ENCODE data around the gene XPC.

DNA sequence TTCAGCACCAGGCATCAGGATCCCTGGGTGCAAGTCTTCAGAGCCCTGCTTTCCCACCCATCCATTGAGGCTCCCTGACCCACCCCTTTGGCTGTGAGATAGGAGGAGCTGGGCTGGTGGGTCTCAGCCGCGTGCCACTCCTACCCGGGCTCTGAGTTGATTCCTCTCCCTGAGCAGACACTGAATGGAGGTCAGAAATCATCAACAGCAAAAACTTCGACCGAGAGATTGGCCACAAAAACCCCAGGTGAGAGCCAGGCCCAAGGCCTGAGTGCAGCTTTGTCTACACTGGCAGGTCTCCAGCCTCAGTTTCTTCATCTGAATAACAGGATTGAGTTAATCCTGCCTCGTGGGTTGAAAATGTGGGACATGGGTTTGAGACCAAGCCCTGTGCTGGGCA lies 45.7 kb downstream of the XPC start:
- no peak for TF ChIP-seq ARNT (IDR thresholded peaks at IDR 0.05)
- TF ChIP-seq BHLHE40 (IDR thresholded peaks at IDR 0.05; ENCODE audit: borderline replicate concordance) = no peak
- TF ChIP-seq ELF4 (IDR thresholded peaks at IDR 0.05) = no peak
- no peak for TF ChIP-seq FOXM1 (IDR thresholded peaks at IDR 0.05; ENCODE audit: borderline replicate concordance)
- TF ChIP-seq SP1 (IDR thresholded peaks at IDR 0.05) = no peak
- no peak for TF ChIP-seq NFRKB (IDR thresholded peaks at IDR 0.05)
- no peak for TF ChIP-seq ZNF384 (IDR thresholded peaks at IDR 0.05)
- no peak for TF ChIP-seq SUZ12 (IDR thresholded peaks at IDR 0.05)
- no peak for TF ChIP-seq FOXK2 (IDR thresholded peaks at IDR 0.05)
- no peak for TF ChIP-seq L3MBTL2 (conservative IDR thresholded peaks at IDR 0.05)
- TF ChIP-seq LEF1 (IDR thresholded peaks at IDR 0.05; ENCODE audit: borderline replicate concordance) = no peak

Data from HEK293T (cell line).